Fibroblast of pulmonary artery (primary cell): Measurements from ENCODE around the gene EMP3.
"Not testable (repeated sequence)": the region's sequence is repeated elsewhere in the genome, so short reads cannot be mapped to it uniquely, and the experiment has no call there.

ENCODE experiments used
- DNase-seq: peaks from one replicate; pipeline ENCODE4 v3.0.0-alpha.2; 2010; ENCODE audit warnings: low read depth
- H3K4me3 ChIP-seq: replicated peaks from 2 replicates; pipeline ENCODE4 v1.5.1; 2011; ENCODE audit warnings: low read depth, mild to moderate bottlenecking, control low read depth, low read length, moderate library complexity
- CTCF ChIP-seq: IDR thresholded peaks from 2 replicates; pipeline ENCODE4 v1.5.1; 2011; ENCODE audit warnings: mild to moderate bottlenecking, control low read depth, low read length, inconsistent platforms; ENCODE audit errors: missing control alignments

Gene EMP3

GRCh38 chr19:48303367-48303766 is 22.0 kb upstream of the EMP3 start:
- no peak for DNase-seq
- no peak overlapping the region for H3K4me3 ChIP-seq
- TF ChIP-seq CTCF: no peak

GRCh38 chr19:48303866-48304265 is 21.5 kb upstream of the EMP3 start:
- TF ChIP-seq CTCF: no peak
- no peak overlapping the region for H3K4me3 ChIP-seq
- no peak for DNase-seq

DNA sequence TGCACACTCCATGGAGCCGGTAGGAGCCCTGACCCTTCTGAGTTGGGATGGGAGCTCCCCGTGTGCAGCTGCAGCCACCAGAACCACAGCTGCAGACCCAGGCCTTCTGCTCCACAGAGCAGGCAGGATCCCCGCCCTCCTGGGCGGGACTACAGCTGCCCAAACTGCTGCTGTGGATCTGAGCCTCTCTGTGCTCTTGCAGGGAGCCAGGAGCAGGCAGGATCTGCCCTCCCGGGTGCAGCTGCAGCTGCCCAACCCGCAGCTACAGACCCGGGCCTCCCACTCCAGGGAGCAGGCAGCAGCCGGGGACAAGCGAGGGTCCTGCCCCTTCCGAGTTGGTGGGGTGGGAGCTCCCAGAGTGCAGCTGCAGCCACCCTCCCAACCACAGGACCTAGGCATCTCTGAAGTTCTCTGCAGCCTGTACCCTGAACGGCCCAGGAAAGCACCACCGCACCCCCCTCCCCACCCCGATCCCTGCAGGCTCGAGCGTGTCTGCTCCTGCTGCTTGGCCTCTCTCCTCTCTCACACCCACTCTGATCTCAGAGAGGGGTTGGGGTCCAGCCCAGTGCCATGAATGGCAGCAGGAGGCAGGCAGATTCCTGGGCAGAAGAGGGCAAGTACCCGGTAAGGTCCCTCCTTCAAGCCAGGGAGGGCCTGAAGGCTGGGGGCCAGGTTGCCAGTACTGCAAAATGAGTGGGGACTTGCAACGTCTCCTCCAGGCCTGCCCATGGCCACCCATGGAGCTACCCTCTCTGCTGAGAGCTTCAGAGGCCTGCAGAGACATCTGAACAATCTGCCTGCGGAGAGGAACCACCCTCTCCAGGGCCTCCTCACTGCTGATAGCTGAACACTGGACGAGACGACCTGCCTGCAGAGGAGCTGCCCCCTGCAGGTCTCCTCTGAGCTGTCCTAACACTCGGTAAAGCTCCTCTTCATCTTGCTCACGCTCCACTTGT is 16.4 kb upstream of the EMP3 start:
- H3K4me3 ChIP-seq: no peak overlapping the region
- peak; percentile 47 for DNase-seq
- TF ChIP-seq CTCF: peak; percentile 44

- not testable (repeated sequence) for DNase-seq, H3K4me3 ChIP-seq
These were observed 15.6 kb upstream of the EMP3 start for GRCh38 chr19:48309731-48310130.

DNA sequence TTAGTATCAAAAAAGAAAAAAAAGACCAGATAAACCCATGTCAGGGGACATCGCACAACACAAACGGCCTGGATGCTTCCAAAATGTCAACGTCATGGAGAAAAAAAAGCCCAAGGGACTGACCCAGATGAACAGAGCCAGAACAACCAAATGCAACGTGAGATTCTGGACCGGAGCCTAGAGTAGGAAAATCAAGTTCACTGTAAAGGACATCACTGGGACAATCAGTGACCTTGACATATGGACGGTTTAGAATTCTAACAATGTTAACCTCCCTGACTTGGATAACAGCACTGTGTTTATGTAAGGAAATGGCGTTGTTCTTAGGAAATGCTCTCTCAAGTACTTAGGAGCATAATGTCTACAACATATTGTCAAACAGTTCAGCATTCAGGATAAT is 15.1 kb upstream of the EMP3 start:
- DNase-seq: no peak
- no peak for TF ChIP-seq CTCF
- H3K4me3 ChIP-seq: no peak overlapping the region

DNA sequence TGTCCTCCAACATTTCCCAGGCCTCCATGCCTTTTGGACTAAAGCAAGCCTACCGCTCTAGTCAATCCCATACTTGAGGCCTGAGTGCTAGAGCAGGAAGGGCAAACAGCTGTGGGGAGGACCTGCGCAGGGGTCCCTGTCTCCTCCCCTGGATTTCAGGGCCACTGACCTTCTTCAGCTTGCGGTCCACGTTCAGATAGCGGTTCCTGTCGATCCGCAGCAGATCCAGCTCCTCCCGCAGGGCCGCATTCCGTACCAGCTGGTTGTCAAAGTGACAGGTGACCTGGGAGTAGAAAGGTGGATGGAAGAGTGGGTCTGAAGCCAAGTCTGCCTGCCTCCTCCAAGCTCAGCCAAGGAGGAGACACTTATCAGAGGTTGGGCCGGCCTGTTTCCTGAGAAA is 14.0 kb upstream of the EMP3 start:
- DNase-seq: no peak
- H3K4me3 ChIP-seq: no peak overlapping the region
- TF ChIP-seq CTCF: no peak

DNA sequence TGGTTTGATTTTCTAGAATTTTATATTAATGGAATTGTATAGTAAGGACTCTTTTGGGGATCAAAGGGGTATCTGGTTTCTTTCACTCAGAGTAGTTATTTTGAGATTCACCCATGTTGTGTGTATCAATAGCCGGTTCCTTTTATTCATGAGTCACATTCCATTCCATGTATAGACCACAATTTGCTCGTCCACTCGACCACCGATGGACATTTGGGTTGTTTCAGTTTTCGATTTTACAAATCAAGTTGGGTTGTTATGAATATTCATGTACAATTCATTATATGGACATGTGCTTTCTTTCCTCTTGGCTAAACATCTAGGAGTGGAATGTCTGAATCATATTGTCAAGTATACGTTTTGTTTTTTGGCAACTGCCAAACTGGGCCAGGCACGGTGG is 9.6 kb upstream of the EMP3 start:
- no peak for DNase-seq

GRCh38 chr19:48317708-48317960 is 7.7 kb upstream of the EMP3 start:
- H3K4me3 ChIP-seq, DNase-seq: not testable (repeated sequence)

More for the DNA sequence above, 9.6 kb upstream of the EMP3 start:
- TF ChIP-seq CTCF: no peak
- no peak overlapping the region for H3K4me3 ChIP-seq
